Measurements from ENCODE around the gene CHPT1. TPM values are rescaled to one million over a fixed set of nuclear protein-coding genes. Genes with fewer than 3 reads are reported as not detected.

Gene CHPT1
- total and polyA plus RNA-seq, 9 of the 15 experiments (the other 6 are each of a cell fraction or from before 2014, with no cell fraction given), result 15.3 to 210 (median 91.9) TPM

- TF ChIP-seq MAFK (IDR thresholded peaks at IDR 0.05; ENCODE audit: low read length) (peak; percentile 82), DNMT1 (IDR thresholded peaks at IDR 0.05) (no peak), SLC30A9 (CRISPR knock-in tag; IDR thresholded peaks at IDR 0.05) (no peak), CEBPG (CRISPR knock-in tag; IDR thresholded peaks at IDR 0.05) (no peak), CEBPG (tag; conservative IDR thresholded peaks at IDR 0.05 in 1 of 2, IDR thresholded peaks at IDR 0.05 in 1 of 2) (peak; percentile 31 to 78; a peak in 2 of 4 replicates), E2F4 (CRISPR knock-in tag; IDR thresholded peaks at IDR 0.05; ENCODE audit: low read depth) (no peak), MTA1 (IDR thresholded peaks at IDR 0.05; ENCODE audit: borderline replicate concordance) (no peak), TFAP4 (CRISPR knock-in tag; IDR thresholded peaks at IDR 0.05; ENCODE audit: borderline replicate concordance) (no peak), ELF4 (CRISPR knock-in tag; IDR thresholded peaks at IDR 0.05) (no peak), FOXK1 (CRISPR knock-in tag; IDR thresholded peaks at IDR 0.05; ENCODE audit: borderline replicate concordance) (no peak), ZNF121 (CRISPR knock-in tag; conservative IDR thresholded peaks at IDR 0.05) (no peak), HMG20B (CRISPR knock-in tag; IDR thresholded peaks at IDR 0.05) (no peak), NBN (IDR thresholded peaks at IDR 0.05; ENCODE audit: low read depth) (0 out of 2 replicates have a peak, but pooled peaks have one; percentile 61), JUNB (CRISPR knock-in tag; conservative IDR thresholded peaks at IDR 0.05) (no peak), ZNF431 (CRISPR knock-in tag; IDR thresholded peaks at IDR 0.05) (no peak), RAD21 (CRISPR knock-in tag; conservative IDR thresholded peaks at IDR 0.05 in 1 of 2, IDR thresholded peaks at IDR 0.05 in 1 of 2) (peak; percentile 71 to 82), SMARCB1 (IDR thresholded peaks at IDR 0.05; ENCODE audit: insufficient read length, low read depth) (no peak), DIDO1 (tag; IDR thresholded peaks at IDR 0.05; ENCODE audit: low read depth) (no peak), STAT5B (CRISPR knock-in tag; IDR thresholded peaks at IDR 0.05) (no peak), USF2 (CRISPR knock-in tag; IDR thresholded peaks at IDR 0.05) (no peak), SP2 (IDR thresholded peaks at IDR 0.05; ENCODE audit: extremely low read depth, low read depth, low read length, poor library complexity, severe bottlenecking) (no peak)
- TF ChIP-seq, protein P1, sequence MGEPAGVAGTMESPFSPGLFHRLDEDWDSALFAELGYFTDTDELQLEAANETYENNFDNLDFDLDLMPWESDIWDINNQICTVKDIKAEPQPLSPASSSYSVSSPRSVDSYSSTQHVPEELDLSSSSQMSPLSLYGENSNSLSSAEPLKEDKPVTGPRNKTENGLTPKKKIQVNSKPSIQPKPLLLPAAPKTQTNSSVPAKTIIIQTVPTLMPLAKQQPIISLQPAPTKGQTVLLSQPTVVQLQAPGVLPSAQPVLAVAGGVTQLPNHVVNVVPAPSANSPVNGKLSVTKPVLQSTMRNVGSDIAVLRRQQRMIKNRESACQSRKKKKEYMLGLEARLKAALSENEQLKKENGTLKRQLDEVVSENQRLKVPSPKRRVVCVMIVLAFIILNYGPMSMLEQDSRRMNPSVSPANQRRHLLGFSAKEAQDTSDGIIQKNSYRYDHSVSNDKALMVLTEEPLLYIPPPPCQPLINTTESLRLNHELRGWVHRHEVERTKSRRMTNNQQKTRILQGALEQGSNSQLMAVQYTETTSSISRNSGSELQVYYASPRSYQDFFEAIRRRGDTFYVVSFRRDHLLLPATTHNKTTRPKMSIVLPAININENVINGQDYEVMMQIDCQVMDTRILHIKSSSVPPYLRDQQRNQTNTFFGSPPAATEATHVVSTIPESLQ (CRISPR knock-in tag; IDR thresholded peaks at IDR 0.05), result no peak
- TF ChIP-seq, protein P2, sequence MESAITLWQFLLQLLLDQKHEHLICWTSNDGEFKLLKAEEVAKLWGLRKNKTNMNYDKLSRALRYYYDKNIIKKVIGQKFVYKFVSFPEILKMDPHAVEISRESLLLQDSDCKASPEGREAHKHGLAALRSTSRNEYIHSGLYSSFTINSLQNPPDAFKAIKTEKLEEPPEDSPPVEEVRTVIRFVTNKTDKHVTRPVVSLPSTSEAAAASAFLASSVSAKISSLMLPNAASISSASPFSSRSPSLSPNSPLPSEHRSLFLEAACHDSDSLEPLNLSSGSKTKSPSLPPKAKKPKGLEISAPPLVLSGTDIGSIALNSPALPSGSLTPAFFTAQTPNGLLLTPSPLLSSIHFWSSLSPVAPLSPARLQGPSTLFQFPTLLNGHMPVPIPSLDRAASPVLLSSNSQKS (CRISPR knock-in tag; IDR thresholded peaks at IDR 0.05), result no peak
Measured at GRCh38 chr12:101670007-101670671, 27.3 kb upstream of the CHPT1 start (continued).

All from K562 (cell line).